Embryonic facial prominence (tissue), 1 donor: Measurements from ENCODE around the gene MISP.

Experiments used
- DNase-seq: peaks from one replicate; pipeline ENCODE4 v3.0.0-alpha.2; 2016; ENCODE audit errors: extremely low spot score

Gene MISP

GRCh38 chr19:796692-797527, 46.0 kb downstream of the MISP start, which contains the start of gene PTBP1:
Gene PTBP1, plus strand, starts transcription at chr19:797452. Its CDS starts 46 bp downstream, at chr19:797498.
- DNase-seq, result peak; percentile 100

GRCh38 chr19:797528-798414, 46.9 kb downstream of the MISP start:
- peak; percentile 76 for DNase-seq

- DNase-seq, result no peak
Measured at GRCh38 chr19:798415-799075, 47.6 kb downstream of the MISP start.

- DNase-seq, result no peak
Measured at GRCh38 chr19:799076-799881, 48.4 kb downstream of the MISP start.

GRCh38 chr19:800360-801029, 49.6 kb downstream of the MISP start:
- DNase-seq, result no peak

GRCh38 chr19:801030-801860, 50.3 kb downstream of the MISP start:
- DNase-seq, result no peak

GRCh38 chr19:801861-802497, 51.1 kb downstream of the MISP start:
- DNase-seq, result no peak

GRCh38 chr19:802498-803098, 51.7 kb downstream of the MISP start:
- DNase-seq, result no peak

- peak; percentile 2 for DNase-seq
Measured at GRCh38 chr19:803099-803561, 52.2 kb downstream of the MISP start.

GRCh38 chr19:803686-804418, 52.9 kb downstream of the MISP start:
- DNase-seq, result no peak

GRCh38 chr19:804419-805165, 53.7 kb downstream of the MISP start:
- no peak for DNase-seq

- no peak for DNase-seq
Measured at GRCh38 chr19:805166-805551, 54.2 kb downstream of the MISP start.

- DNase-seq, result no peak
Measured at GRCh38 chr19:805600-806550, 55.0 kb downstream of the MISP start.

- no peak for DNase-seq
Measured at GRCh38 chr19:806815-807421, 56.0 kb downstream of the MISP start.

- no peak for DNase-seq
Measured at GRCh38 chr19:807627-808422, 56.9 kb downstream of the MISP start.
